SK-N-SH treated with all-trans-retinoic acid at 6 μM for 48 hours (cell line): Measurements from ENCODE around the gene NDUFB7.

Source experiments
- ATAC-seq: fragments of 200-7000 bp; cut with Tn5 transposase; 3 replicates; pipeline ENCODE4 v1.9.1; 2020; ENCODE audit warnings: mild to moderate bottlenecking, moderate library complexity
- ARNTL ChIP-seq: fragments of 450-650 bp; formaldehyde crosslinking; IDR thresholded peaks from 2 replicates; pipeline ENCODE4 v1.5.0; 2020; ENCODE audit warnings: low read depth, mild to moderate bottlenecking, moderate library complexity, borderline replicate concordance
- CREB5 ChIP-seq: fragments of 250-450 bp; sonication (Bioruptor Pico); IDR thresholded peaks from 2 replicates; pipeline ENCODE4 v1.5.1; 2020; ENCODE audit warnings: low read depth, mild to moderate bottlenecking, moderate library complexity
- CSDC2 ChIP-seq: fragments of 250-450 bp; sonication (Bioruptor Pico); IDR thresholded peaks from 2 replicates; pipeline ENCODE4 v1.5.0; 2020; ENCODE audit warnings: mild to moderate bottlenecking, moderate library complexity
- CSRNP3 ChIP-seq: fragments of 250-450 bp; sonication (Bioruptor Pico); IDR thresholded peaks from 2 replicates; pipeline ENCODE4 v1.5.1; 2021; ENCODE audit warnings: mild to moderate bottlenecking, moderate library complexity
- ESRRG ChIP-seq: fragments of 250-450 bp; sonication (Bioruptor Pico); IDR thresholded peaks from 2 replicates; pipeline ENCODE4 v1.6.1; 2021; ENCODE audit warnings: mild to moderate bottlenecking
- GLIS3 ChIP-seq: fragments of 250-450 bp; sonication (Bioruptor Pico); IDR thresholded peaks from 2 replicates; pipeline ENCODE4 v1.5.0; 2020; ENCODE audit warnings: mild to moderate bottlenecking, moderate library complexity
- ISL1 ChIP-seq: fragments of 250-450 bp; sonication (Bioruptor Pico); IDR thresholded peaks from 2 replicates; pipeline ENCODE4 v2.1.2; 2022; ENCODE audit warnings: mild to moderate bottlenecking, moderate library complexity
- OSR1 ChIP-seq: fragments of 250-450 bp; sonication (Bioruptor Pico); IDR thresholded peaks from 2 replicates; pipeline ENCODE4 v1.8.0; 2022; ENCODE audit warnings: moderate library complexity, mild to moderate bottlenecking, inconsistent platforms
- PATZ1 ChIP-seq: fragments of 250-450 bp; sonication (Bioruptor Pico); IDR thresholded peaks from 2 replicates; pipeline ENCODE4 v1.8.0; 2020; ENCODE audit warnings: mild to moderate bottlenecking, moderate library complexity, borderline replicate concordance
- POU6F1 ChIP-seq: fragments of 250-450 bp; sonication (Bioruptor Pico); IDR thresholded peaks from 2 replicates; pipeline ENCODE4 v1.8.0; 2021; ENCODE audit warnings: low read depth, mild to moderate bottlenecking, moderate library complexity, borderline replicate concordance
- PPARA ChIP-seq: fragments of 250-450 bp; sonication (Bioruptor Pico); IDR thresholded peaks from 2 replicates; pipeline ENCODE4 v1.5.0; 2020; ENCODE audit warnings: mild to moderate bottlenecking, borderline replicate concordance
- RARB ChIP-seq: fragments of 250-450 bp; sonication (Bioruptor Pico); IDR thresholded peaks from 2 replicates; pipeline ENCODE4 v1.8.0; 2021; ENCODE audit warnings: mild to moderate bottlenecking, moderate library complexity
- SNAI2 ChIP-seq: fragments of 250-450 bp; sonication (Bioruptor Pico); IDR thresholded peaks from 2 replicates; pipeline ENCODE4 v1.5.0; 2020; ENCODE audit warnings: mild to moderate bottlenecking, moderate library complexity
- TCF4 ChIP-seq: fragments of 250-450 bp; sonication (Bioruptor Pico); IDR thresholded peaks from 2 replicates; pipeline ENCODE4 v1.8.0; 2021; ENCODE audit warnings: mild to moderate bottlenecking, moderate library complexity, borderline replicate concordance
- TOX ChIP-seq: fragments of 250-450 bp; sonication (Bioruptor Pico); IDR thresholded peaks from 2 replicates; pipeline ENCODE4 v1.8.0; 2021; ENCODE audit warnings: mild to moderate bottlenecking, moderate library complexity, borderline replicate concordance
- TSHZ2 ChIP-seq: fragments of 250-450 bp; sonication (Bioruptor Pico); IDR thresholded peaks from 2 replicates; pipeline ENCODE4 v1.5.0; 2020; ENCODE audit warnings: mild to moderate bottlenecking, moderate library complexity
- ZC3H10 ChIP-seq: fragments of 250-450 bp; sonication (Bioruptor Pico); IDR thresholded peaks from 2 replicates; pipeline ENCODE4 v1.5.1; 2021; ENCODE audit warnings: mild to moderate bottlenecking, moderate library complexity
- ZFP3 ChIP-seq: fragments of 250-450 bp; sonication (Bioruptor Pico); IDR thresholded peaks from 2 replicates; pipeline ENCODE4 v1.5.0; 2020; ENCODE audit warnings: mild to moderate bottlenecking, moderate library complexity
- ZFP30 ChIP-seq: fragments of 450-650 bp; formaldehyde crosslinking; IDR thresholded peaks from 2 replicates; pipeline ENCODE4 v1.5.0; 2022; ENCODE audit warnings: mild to moderate bottlenecking, moderate library complexity
- ZNF565 ChIP-seq: fragments of 450-650 bp; formaldehyde crosslinking; conservative IDR thresholded peaks from 2 replicates; pipeline ENCODE4 v1.5.0; 2020; ENCODE audit warnings: low read depth, mild to moderate bottlenecking, moderate library complexity
- ZNF70 ChIP-seq: fragments of 450-650 bp; formaldehyde crosslinking; IDR thresholded peaks from 2 replicates; pipeline ENCODE4 v1.5.0; 2020; ENCODE audit warnings: mild to moderate bottlenecking, moderate library complexity

The NDUFB7 gene

GRCh38 chr19:14561249-14561648, 10.6 kb downstream of the NDUFB7 start (continued):
- TF ChIP-seq POU6F1 (no peak), SNAI2 (CRISPR knock-in tag) (no peak), TOX (no peak), RARB (no peak), ARNTL (CRISPR knock-in tag) (no peak), TCF4 (no peak)
- TF ChIP-seq, all 23 proteins: peak for 0

- ATAC-seq: no peak
- TF ChIP-seq POU6F1 (no peak), ZFP3 (CRISPR knock-in tag) (no peak), PATZ1 (CRISPR knock-in tag) (no peak), ISL1 (no peak), ZNF565 (CRISPR knock-in tag) (no peak), ESRRG (CRISPR knock-in tag) (no peak), RARB (no peak), CSRNP3 (no peak), SNAI2 (CRISPR knock-in tag) (no peak), PPARA (CRISPR knock-in tag) (no peak), TSHZ2 (CRISPR knock-in tag) (no peak), ZC3H10 (CRISPR knock-in tag) (no peak), GLIS3 (CRISPR knock-in tag) (no peak), ZFP30 (CRISPR knock-in tag) (no peak), ZNF70 (CRISPR knock-in tag) (no peak), CREB5 (CRISPR knock-in tag) (no peak)
Observed at GRCh38 chr19:14560776-14561108, 11.1 kb downstream of the NDUFB7 start.

- ATAC-seq: no peak
- no peak for TF ChIP-seq TOX
- TF ChIP-seq GLIS3 (CRISPR knock-in tag): no peak
- no peak for TF ChIP-seq ZFP3 (CRISPR knock-in tag)
- no peak for TF ChIP-seq POU6F1
- no peak for TF ChIP-seq PPARA (CRISPR knock-in tag)
- no peak for TF ChIP-seq ZFP30 (CRISPR knock-in tag)
- TF ChIP-seq OSR1: no peak
- no peak for TF ChIP-seq SNAI2 (CRISPR knock-in tag)
- TF ChIP-seq ZNF70 (CRISPR knock-in tag): no peak
- TF ChIP-seq CSDC2 (CRISPR knock-in tag): no peak
- no peak for TF ChIP-seq CREB5 (CRISPR knock-in tag)
- no peak for TF ChIP-seq CSRNP3
- TF ChIP-seq ESRRG (CRISPR knock-in tag): no peak
- TF ChIP-seq ISL1: no peak
Observed at GRCh38 chr19:14559916-14560775, 11.7 kb downstream of the NDUFB7 start.
